ENCODE results near the gene TSHB.
A peak's percentile ranks its signal among the peaks of the same experiment; 100 is the strongest.
"Not testable (repeated sequence)": the region's sequence is repeated elsewhere in the genome, so short reads cannot be mapped to it uniquely, and the experiment has no call there.

The TSHB gene

DNA sequence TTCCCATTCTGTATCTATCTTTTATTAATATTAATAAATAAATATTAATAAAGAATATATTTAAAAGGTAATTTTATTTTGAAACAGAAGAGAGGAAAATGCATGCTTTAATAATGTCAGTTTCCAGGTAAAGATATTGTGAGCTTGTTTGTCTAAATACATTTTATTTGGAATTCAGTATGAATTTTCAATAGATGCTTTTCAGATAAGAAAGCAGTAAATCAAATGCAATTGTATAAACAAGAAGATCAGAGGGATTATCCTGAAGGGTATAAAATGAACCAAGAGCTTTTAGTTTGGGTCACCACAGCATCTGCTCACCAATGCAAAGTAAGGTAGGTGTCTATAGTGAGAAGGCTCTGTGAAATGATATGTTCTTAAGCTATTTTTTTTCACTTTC is at the start of gene TSHB:
Gene TSHB, plus strand, starts transcription at position 301 of the 400 bp plus-strand sequence. CDS start 3,537 bp downstream, outside the sequence.
- no peak for DNase-seq

DNA sequence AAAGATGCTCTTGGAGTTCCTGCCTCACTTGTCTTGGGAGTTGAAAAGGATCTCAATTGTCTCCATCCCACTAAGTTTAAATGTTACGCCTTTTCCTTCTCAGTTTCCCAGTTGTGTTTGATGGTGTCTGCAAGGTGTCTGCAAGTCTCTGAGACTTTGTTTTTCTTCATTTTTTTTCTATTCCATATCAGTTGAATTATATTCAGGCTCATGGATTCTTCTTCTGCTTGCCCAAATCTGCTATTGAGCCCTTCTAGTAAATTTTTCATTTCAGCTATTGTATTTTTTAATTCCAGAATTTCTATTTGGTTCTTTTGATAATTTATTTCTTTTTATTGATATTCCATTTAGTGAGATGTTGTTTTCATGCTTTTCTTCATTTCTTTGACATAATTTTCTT is 47.4 kb upstream of the TSHB start:
- no peak for DNase-seq

DNA sequence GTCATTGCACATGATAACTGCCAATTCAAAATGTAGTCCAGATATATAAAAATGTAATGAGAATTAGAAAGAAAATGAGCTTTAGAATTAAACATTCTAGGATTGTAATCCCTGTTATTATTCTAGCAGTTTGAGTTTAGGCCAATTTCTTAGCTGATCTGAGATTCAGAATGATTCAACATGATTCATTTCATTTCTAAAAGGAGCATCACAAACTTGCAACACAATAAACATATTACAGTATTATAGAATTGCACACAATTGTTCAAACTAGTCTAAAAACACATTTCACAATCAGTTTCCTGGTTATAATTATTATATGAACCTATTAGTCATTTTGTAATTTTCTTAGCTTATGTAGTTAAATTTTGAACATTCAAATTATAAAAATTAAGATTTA is 43.3 kb upstream of the TSHB start:
- DNase-seq: no peak

DNA sequence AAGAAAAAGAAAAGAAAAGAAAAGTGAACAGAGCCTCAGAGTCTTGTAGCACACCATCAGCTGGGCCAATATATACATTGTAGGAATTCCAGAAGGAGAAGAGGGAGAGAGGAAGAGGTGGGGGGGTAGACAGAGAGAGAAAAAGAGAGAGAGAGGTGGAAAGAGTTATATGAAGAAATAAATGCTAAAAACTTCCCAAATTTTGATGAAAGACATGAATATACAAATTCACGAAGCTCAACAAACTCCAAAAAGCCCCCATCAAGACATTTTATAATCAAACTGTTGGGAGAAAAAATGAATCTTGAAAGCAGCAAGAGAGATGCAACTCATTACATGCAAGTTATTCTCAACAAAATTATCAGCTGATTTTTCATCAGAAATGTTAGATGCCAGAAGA is 41.5 kb upstream of the TSHB start:
- no peak for DNase-seq

DNA sequence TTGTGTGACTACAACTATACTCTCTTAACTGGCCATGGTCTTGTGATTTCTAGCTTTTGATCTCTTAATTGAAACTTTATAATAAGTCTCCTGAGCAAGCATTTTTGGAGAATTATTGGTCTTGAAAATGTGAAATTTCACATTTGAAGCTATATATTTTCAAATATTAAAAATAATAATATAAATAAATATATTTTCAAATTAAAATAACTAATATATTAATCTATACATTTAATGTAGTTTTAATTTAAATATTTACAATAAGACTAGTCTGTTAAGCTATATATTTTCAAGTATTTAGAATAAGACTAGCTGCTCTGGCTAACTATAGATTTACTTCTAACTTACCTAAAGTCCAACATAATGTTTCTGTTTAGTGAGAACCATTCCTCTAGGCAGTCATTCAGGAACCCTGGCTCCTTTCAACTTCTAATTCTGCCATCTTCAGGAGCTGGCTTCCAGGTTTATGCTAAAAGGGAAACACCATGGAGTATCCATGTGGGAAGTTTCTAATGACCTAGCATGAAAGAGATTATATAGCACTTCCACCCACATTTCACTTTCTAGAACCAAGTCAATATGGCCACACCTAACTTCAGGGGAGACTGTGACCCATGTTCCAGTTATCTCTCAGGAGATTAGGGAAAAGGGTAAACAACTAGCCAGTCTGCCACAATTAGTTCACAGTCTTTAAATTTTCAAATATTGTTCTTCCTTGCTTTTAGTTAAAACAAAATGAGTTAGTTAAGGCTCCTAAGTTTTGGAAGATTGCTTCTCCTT is 31.9 kb upstream of the TSHB start:
- no peak for DNase-seq

DNA sequence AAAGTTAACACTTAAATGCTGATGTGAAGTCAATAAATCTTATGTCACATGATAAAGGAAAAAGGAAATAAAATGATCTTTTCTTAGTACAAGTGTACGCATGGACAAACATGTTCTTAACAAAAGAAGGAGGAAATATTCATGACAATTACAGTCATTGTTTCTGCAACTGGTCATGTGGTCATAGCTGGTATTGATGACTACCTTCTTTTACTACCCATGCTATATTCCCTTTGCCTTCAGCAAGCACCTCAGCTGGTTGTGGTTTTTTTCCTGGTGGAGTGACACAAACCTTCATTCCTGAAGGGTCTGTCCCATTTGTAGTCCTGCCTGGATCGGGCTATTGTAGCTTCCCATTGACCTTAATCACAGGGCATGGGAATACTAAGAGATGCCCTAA is 23.4 kb upstream of the TSHB start:
- no peak for DNase-seq

DNA sequence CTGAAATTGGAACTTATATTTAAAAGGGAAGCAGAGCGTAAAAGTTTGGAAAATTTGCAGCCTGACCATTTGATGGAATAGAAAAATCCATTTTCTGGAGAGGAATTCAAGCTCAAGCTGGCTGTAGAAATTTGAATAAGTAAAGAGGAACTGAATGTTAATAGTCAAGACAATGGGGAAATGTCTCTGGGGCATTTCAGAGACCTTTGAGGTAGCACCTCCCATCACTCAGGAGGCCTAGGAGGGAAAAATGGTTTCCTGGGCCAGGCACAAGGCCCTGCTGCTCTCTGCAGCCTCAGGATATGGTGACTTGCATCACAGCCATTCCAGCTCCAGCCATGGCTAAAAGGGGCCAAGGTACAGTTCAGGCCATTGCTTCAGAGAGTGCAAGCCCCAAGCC is 17.6 kb upstream of the TSHB start:
- no peak for DNase-seq

DNA sequence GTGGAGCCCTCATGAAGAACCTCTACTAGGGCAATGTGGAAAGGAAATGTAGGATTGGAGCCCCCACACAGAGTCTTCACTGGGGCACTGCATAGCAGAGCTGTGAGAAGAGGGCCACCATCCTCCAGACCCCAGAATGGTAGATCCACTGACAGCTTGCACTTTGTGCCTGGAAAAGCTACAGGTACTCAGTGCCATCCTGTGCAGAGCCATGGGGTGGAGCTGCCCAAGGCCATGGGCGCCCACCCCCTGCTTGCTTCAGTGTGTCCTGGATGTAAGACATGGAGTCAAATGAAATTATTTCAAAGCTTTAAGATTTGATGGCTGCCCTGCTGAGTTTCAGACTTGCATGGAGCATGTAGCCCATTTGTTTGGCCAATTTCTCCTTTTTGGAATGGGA is 17.2 kb upstream of the TSHB start:
- no peak for DNase-seq

DNA sequence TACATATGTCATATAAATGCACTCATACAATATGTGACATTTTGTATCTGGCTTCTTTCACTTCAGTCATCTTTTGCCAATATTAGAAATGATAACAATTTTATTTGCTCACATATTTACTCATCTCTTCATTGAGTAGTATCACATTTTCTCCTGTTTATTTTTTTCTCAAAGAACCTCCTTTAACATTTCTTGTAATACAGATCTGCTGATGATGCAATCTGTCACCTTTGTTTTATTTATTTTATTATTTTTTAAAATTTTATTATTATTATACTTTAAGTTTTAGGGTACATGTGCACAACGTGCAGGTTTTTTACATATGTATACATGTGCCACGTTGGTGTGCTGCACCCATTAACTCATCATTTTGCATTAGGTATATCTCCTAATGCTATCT is 15.8 kb upstream of the TSHB start:
- no peak for DNase-seq

DNA sequence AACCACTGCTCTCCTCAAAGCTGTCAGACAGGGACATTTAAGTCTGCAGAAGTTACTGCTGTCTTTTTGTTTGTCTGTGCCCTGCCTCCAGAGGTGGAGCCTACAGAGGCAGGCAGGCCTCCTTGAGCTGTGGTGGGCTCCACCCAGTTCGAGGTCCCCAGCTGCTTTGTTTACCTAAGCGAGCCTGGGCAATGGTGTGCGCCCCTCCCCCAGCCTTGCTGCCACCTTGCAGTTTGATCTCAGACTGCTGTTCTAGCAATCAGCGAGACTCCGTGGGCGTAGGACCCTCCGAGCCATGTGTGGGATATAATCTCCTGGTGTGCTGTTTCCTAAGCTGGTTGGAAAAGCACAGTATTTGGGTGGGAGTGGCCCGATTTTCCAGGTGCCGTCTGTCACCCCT is 10.1 kb upstream of the TSHB start:
- not testable (repeated sequence) for DNase-seq

DNA sequence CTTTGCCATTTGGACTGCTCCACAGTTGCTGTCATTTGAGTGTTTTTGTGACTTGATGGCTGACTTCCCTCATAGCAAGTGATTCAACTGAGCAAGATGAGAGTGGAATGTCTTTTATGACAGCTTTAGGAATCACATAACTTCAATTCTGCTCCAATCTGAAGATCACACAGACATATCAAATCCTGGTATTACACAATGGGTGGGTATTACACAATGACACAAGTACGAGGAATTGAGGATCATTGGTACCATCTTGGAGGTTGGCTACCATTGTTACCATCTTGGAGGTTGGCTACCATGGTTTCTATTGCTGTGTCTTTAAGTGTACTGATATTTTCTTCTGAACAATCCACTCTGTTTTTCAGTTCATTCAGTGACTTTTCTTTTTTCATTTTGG is 8.5 kb upstream of the TSHB start:
- DNase-seq: no peak

DNA sequence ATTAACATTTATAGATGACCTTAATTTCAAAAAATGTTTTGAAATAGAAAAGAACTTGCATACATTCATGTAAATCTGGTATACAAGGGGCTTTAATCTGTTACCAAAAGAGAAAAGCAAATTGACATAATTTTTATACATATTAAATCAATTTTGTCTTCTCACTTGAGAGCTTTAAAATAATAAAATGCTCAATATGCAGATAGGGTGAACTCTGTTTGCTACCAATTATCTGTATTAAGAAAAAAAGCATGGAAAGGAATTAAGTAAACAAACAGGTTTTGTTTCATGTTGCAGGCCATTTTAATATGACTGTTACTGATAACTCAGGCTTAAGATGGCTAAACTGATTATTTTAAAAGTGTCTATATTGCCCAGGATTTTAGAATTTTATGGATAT is 6.0 kb upstream of the TSHB start:
- DNase-seq: no peak

DNA sequence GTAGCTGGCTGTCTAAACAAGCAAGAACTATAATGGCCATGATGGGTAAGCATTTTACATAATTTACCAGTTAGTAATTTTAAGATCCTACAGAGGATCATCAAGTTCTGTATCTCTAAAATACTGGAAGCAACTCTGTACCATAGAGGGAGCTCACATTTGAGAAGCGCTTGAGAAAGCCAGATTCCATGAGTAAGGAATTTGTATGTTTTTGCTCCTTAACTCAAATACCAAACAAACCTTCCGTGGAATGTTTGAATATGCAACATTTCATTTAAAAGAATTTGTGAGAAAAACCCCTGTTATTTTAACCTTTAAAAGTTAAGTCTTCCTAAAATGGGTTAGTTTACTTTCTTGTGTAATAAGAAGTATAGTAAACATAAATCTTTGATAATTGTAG is 2.0 kb downstream of the TSHB start:
- no peak for DNase-seq

DNA sequence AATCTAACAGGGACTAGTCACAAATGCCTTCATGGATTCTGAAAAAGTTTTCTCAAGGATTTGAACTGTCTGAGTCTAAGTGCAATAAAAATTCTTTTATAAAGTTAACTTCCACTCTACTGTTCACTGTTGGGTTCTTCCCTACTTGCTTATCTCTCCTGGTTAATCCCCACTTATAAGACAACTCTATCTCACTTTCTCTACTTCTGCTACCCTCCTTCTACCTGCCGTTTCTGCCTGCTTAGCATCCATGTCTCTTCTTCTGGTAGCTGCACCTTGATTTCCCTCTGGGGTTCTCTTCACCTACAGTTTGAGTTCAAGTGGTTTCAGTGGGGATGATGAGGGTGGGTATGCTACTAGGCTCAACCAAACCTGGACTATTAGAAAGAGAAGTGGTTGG is 6.0 kb downstream of the TSHB start:
- no peak for DNase-seq

DNA sequence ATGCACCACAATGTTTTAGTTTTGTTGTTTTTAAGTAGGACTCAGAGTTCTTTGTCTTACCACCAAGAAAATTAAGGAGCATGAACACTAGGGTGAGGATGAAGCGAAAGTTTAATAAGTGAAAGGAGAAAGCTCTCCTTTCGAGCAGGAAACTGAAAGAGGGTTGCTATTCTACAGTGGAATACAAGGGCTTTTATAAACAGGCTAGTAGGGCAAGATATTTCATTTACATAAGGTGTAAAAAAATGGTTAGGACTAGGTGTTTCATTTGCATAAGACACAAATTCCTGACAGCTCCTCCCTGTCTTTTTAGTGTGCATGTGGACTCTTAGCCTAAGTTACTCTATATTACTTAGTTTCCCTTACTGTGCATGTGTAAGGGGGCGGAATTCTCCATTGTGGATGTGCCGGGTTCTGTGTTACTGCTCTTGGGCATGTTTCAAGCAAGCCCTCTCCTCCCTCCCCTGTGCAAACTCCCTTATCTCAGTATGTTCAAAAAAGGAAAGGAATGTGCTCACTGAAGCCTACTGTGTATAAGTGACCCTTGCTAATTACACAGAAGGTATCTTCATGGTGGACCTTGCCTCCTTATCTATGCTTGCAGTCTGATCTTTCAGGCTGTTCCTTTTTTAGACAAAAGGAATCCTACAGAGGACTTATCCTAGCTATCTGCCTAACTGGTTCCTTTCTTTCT is 7.3 kb downstream of the TSHB start:
- DNase-seq: no peak

DNA sequence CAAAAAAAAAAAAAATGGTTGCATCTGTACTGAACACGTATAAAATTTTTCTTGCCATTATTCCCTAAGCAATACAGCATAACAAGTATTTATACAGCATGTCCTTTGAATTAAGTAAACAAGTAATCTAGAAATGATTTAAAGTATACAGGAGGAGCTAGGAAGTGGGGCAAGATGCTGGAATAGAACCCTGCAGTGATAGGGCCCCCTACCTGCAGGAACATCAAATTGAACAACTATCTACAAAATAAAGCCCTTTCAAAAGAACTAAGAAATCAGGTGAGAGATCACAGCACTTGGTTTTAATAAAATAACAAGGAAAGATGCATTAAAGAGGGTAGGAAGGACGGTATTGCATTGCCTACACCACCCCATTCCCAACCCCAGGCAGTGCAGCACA is 10.9 kb downstream of the TSHB start:
- no peak for DNase-seq

DNA sequence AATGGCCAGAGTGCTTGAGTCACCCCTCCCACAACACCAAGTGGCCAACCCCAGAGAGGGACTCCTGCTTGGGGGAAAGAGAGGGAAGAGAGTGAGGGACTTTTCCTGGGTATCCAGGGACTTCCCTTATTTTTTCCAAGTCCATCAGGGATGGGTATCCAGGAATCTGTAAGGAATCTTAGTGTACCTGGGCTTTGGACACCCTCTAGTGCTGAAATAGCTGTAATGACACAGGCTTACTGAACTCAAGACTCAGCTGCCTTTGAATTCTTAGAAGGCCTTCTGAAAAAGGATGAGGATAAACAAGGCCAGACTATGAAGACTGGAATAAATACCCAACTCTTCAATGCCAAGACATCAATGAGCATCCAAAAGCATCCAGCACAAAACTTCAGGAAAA is 12.0 kb downstream of the TSHB start:
- no peak for DNase-seq

DNA sequence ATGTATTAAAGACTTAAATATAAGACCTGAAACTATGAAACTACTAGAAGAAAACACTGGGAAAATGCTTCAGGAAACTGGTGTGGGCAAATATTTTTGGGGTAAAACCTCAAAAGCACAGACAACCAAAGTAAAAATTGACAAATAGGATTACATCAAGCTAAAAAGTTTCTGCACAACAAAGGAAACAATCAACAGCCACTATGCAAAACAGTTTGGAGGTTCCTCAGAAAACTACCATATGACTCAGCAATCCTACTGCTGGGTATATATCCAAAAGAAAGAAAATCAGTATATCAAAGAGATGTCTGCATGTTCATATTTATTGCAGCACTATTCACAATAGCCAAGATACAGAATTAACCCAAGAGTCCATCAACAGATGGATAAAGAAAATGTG is 17.1 kb downstream of the TSHB start:
- no peak for DNase-seq

DNA sequence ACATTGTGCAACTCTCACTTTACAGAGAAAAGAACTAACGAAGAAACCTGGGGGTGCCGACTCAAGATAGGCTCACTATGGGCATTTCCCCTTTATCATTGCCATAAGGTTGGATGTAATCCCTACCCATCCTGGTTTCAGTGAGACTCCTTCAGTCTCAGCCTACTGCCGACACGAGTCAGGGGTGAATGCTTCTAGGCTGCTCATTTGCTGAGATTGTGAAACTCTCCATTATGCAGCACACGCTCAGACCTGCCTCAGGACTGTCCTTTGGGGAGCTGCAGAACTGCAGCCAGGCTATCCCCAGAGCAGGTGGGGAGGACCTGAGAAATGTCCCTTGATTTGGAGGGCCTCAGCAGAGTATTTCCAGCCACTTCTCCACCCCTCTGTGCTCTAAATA is 22.2 kb downstream of the TSHB start:
- no peak for DNase-seq

DNA sequence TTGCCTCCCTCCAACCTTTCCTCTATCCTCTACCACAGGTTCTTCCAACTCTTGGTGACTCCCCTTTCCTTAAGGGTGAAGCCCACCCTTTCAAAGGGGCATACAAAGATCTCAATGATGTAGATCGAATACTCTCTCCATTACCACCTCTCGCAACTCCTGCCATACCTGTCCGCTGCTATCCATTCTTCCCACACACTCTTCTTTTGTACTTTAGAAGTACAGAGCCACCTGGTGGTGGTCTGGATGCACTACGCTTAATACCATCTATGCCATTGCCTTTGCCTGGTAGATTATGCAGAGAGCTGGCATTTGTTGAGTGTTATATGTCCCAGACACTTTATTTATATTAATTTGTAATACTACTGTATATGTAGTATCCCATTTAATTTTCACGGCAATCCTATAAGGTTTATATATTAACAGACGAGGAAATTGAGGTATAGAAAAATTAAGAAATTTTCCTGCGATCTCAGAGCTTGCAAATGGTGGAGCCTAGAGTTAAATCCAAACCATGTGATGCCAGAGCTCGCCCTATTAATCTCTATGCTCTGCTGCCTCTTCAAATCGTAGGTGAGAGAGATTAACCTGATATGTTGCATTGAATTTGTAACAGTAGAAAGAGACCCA is 22.9 kb downstream of the TSHB start:
- peak; percentile 4 for DNase-seq

DNA sequence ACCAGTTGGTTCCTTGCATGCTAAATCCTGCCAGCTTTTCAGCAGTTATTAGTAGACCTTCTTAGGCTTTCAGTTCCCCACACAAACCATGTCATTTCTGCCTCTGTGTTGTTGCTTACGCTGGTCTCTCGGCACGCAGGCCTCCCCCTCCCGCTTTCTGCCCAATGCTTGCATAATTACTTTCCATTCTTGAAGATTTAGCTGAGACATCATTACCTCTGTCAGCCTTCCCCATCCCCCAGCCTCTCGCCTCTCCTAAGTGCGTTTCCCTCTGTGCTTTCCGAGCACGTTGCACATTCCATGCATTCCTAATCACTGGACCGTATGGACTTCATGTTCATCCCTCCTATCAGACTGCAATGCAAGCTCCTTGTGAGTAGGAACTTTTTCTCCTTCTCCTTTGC is 26.8 kb downstream of the TSHB start:
- no peak for DNase-seq

DNA sequence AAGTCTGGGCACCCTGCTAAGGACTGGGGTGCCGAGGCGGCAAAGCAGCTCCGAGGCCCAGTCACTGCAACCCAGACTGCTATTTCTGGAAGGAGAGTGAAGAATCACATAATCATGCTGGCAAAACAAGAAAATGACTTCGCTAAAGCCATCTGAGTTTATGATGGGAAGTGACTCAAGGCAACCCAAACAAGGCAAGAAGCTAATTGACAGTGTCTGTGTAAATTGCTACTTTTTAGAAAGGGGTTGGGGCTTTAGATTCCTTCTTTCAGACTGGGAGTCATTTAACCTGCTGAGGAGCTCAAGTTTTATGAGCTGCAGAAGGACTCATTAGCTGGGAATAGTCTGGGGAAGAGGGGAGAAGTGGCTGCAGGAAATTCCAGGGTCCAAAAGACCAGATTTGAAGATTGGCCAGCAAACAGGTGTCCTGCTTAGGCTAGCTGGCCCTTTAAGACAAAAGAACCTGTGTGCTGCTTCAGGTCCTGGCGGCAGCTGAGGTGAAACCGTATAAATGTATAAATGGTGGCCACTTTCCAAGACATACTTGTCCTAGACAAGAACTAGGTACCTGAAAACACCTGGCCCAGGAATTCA is 28.1 kb downstream of the TSHB start:
- no peak for DNase-seq

DNA sequence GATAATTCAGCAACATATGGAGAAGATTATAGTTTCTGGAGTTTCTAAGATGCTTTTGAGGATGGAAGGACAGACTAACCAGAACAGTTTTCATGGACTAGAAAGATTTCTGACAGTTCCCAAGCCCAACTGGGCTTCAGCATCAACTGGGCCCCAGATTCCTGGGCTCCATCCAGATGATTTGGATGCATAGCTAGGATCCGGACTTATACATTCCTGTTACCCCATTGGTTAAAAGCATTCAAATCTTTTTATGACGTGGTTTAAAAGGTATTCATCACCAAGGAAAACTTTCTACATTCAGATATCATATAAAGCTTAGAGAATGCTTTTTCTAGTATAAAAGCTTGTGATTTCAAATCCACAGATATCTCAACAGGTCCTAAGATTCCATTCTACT is 29.7 kb downstream of the TSHB start:
- DNase-seq: no peak

DNA sequence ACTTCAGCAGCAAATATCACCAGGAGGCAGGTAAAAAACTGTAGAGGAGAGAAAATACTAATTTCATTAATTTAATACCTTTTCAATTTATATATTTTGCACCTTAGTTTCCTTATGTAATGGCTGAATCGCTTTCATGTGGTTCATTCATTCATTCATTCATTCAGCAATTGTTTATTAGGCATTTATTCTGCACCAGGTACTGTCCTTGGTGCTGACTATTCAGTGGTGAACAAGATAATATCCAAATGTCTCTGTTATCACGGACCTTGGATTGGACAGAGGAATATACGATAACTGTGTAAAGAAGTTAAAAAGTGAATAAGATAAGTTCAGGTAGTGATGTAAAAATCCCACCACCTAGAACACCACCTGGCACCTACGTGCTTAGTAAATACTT is 30.9 kb downstream of the TSHB start:
- DNase-seq: no peak

Measured in DMS 273 treated with DMSO at 0.1 percent for 48 hours (cell line).